ENCODE data around the gene COL6A5.

GRCh38 chr3:130462089-130462488 is 116.6 kb downstream of the COL6A5 start:
- TF ChIP-seq ZNF274 (IDR thresholded peaks at IDR 0.05; ENCODE audit: low read depth, low read length) (no peak), YY1 (IDR thresholded peaks at IDR 0.05; ENCODE audit: insufficient read depth, insufficient read length) (no peak)

All from NT2/D1 (cell line).